Measurements from ENCODE around the gene CHN2. TPM values are rescaled to one million over a fixed set of nuclear protein-coding genes. Genes with fewer than 3 reads are reported as not detected.
A peak's percentile ranks its signal among the peaks of the same experiment; 100 is the strongest.

The CHN2 gene
- total RNA-seq, 1 experiment from 2014 or later = 61.2 TPM

DNA sequence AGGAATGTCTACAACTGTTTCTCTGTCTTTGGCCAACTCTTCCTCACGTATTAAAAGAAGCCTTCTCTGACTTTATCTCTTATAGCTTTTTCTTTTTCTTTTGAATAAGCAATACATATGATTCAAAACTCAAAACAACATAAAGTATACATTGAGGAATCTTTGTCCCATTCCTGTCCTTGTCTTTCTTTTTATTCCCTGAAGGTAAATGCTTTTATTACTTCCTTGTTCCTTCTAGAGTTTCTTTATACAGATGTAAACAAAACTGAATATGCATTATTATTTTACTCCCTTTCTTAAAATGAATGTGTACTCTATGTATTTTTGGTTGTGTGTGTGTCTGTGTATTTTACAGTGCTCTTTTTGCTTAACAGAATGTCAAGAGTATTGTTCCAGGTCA is 170.1 kb downstream of the CHN2 start:
- Histone ChIP-seq H3K36me3 (ENCODE audit: insufficient read depth, low read length, poor library complexity, severe bottlenecking) (no peaks in the 10 kb centered on the region), H3K9me3 (ENCODE audit: low read depth, low read length, poor library complexity, severe bottlenecking) (no peaks in the 10 kb centered on the region), H3K27me3 (replicated peaks; ENCODE audit: insufficient read depth, low read depth, low read length, poor library complexity) (no peaks in the 10 kb centered on the region), H3K4me3 (ENCODE audit: low read depth, low read length, poor library complexity, severe bottlenecking) (no peak overlapping the region), H3K27ac (ENCODE audit: low read depth, low read length, poor library complexity, severe bottlenecking) (no peak overlapping the region), H3K4me1 (ENCODE audit: insufficient read depth, low read length, poor library complexity, severe bottlenecking) (peaks cover 18% of the 10 kb centered on the region)
- BruUV-seq (replicated peaks) = no TSS peak
- POLR2A ChIA-PET (ENCODE audit: low non-redundant PET) = no interaction called here
- TF ChIP-seq, protein P1, sequence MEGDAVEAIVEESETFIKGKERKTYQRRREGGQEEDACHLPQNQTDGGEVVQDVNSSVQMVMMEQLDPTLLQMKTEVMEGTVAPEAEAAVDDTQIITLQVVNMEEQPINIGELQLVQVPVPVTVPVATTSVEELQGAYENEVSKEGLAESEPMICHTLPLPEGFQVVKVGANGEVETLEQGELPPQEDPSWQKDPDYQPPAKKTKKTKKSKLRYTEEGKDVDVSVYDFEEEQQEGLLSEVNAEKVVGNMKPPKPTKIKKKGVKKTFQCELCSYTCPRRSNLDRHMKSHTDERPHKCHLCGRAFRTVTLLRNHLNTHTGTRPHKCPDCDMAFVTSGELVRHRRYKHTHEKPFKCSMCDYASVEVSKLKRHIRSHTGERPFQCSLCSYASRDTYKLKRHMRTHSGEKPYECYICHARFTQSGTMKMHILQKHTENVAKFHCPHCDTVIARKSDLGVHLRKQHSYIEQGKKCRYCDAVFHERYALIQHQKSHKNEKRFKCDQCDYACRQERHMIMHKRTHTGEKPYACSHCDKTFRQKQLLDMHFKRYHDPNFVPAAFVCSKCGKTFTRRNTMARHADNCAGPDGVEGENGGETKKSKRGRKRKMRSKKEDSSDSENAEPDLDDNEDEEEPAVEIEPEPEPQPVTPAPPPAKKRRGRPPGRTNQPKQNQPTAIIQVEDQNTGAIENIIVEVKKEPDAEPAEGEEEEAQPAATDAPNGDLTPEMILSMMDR (conservative IDR thresholded peaks at IDR 0.05; ENCODE audit: low read depth, low read length) = no peak
- no peak for TF ChIP-seq EZH2 (IDR thresholded peaks at IDR 0.05; ENCODE audit: borderline replicate concordance, low read depth, low read length, poor library complexity, severe bottlenecking)
- CTCF ChIA-PET = no interaction called here
- intact Hi-C loops (cut with micrococcal nuclease; ENCODE audit: unreplicated experiment) = no loop called here
- no peak for DNase-seq (ENCODE audit: low spot score)

DNA sequence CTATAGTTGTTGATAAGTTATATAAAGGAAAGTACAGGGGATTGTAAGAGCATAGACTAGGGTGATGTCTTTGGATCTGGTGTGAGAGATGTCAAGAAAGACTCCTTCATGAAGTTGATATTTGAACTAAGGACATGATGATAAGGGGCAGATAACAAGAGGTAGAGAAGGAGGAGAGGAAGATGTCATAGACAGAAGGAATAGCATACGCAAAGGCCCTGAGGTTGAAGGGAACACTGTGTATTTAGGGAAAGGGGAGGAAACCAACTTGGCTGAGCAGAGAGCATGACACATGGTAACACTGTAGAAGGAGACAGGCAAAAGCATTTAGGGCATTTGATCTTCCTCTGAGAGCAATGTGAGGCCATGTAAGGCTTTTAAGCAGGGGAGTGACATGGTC is 170.8 kb downstream of the CHN2 start:
- POLR2A ChIA-PET (ENCODE audit: low non-redundant PET) = no interaction called here
- Histone ChIP-seq H3K4me1 (ENCODE audit: insufficient read depth, low read length, poor library complexity, severe bottlenecking) (peaks cover 20% of the 10 kb centered on the region), H3K27ac (ENCODE audit: low read depth, low read length, poor library complexity, severe bottlenecking) (no peak overlapping the region), H3K36me3 (ENCODE audit: insufficient read depth, low read length, poor library complexity, severe bottlenecking) (no peaks in the 10 kb centered on the region), H3K9me3 (ENCODE audit: low read depth, low read length, poor library complexity, severe bottlenecking) (no peaks in the 10 kb centered on the region), H3K27me3 (replicated peaks; ENCODE audit: insufficient read depth, low read depth, low read length, poor library complexity) (no peaks in the 10 kb centered on the region), H3K4me3 (ENCODE audit: low read depth, low read length, poor library complexity, severe bottlenecking) (no peak overlapping the region)
- no TSS peak for BruUV-seq (replicated peaks)
- no peak for TF ChIP-seq EZH2 (IDR thresholded peaks at IDR 0.05; ENCODE audit: borderline replicate concordance, low read depth, low read length, poor library complexity, severe bottlenecking)
- CTCF ChIA-PET = no interaction called here
- no peak for DNase-seq (ENCODE audit: low spot score)
- intact Hi-C loops (cut with micrococcal nuclease; ENCODE audit: unreplicated experiment) = no loop called here

DNA sequence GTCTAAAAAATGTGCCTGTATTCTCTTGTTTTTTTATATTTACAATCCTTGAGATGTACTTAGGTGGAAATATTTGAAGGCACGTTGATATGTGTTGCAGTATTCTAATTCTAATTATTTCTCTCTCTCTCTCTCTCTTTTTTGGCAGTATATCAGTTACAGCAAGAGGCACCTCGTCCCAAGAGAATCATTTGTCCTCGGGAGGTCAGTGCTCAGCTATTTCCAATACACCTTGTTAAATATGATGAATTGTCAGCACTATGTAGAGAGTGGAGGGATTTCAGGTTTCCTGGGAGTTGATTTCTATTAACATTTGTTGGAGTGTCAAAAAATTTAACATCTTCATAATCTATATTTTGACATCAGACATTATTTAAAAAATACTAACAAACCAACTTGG is 173.2 kb downstream of the CHN2 start:
- intact Hi-C loops (cut with micrococcal nuclease; ENCODE audit: unreplicated experiment) = no loop called here
- CTCF ChIA-PET = no interaction called here
- H3K4me3 ChIP-seq (ENCODE audit: low read depth, low read length, poor library complexity, severe bottlenecking) = no peak overlapping the region
- H3K4me1 ChIP-seq (ENCODE audit: insufficient read depth, low read length, poor library complexity, severe bottlenecking) = peaks cover 43% of the 10 kb centered on the region
- peaks cover 6% of the 10 kb centered on the region for H3K36me3 ChIP-seq (ENCODE audit: insufficient read depth, low read length, poor library complexity, severe bottlenecking)
- H3K27ac ChIP-seq (ENCODE audit: low read depth, low read length, poor library complexity, severe bottlenecking) = peak overlapping the region; percentile 52
- POLR2A ChIA-PET (ENCODE audit: low non-redundant PET) = no interaction called here
- H3K9me3 ChIP-seq (ENCODE audit: low read depth, low read length, poor library complexity, severe bottlenecking) = no peaks in the 10 kb centered on the region
- no peak for DNase-seq (ENCODE audit: low spot score)
- TF ChIP-seq EZH2 (IDR thresholded peaks at IDR 0.05; ENCODE audit: borderline replicate concordance, low read depth, low read length, poor library complexity, severe bottlenecking) = no peak
- TF ChIP-seq, protein P1 (conservative IDR thresholded peaks at IDR 0.05; ENCODE audit: low read depth, low read length) = no peak
- no TSS peak for BruUV-seq (replicated peaks)
- no peaks in the 10 kb centered on the region for H3K27me3 ChIP-seq (replicated peaks; ENCODE audit: insufficient read depth, low read depth, low read length, poor library complexity)

DNA sequence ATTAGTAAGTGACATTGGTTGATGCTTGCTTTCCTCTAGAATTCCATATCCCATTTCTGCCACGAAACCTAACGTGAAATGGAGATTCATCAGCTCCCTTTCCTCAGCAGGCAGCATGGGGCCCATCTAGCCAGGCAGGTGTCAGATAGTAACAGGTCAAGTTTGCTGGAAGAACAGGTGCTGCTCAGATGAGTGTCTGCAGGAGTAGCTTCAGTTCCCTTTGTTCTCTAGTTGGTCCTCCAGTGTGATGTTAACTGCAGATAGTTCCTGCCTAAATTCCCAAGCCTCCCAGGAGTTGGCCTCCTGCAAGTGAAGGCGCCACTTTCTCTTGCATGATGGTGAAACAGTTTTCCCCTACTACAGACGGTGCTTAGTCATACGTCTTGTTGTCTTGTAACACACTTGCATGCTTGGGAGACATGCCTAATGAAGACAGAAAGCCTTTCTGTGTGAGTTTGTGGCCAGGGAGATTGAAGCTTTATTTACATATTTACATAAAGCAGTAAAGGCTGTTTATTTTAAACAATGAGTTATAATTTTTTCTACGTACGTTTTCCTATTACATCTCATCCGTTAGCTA is 175.4 kb downstream of the CHN2 start:
- no TSS peak for BruUV-seq (replicated peaks)
- DNase-seq (ENCODE audit: low spot score) = no peak
- H3K27ac ChIP-seq (ENCODE audit: low read depth, low read length, poor library complexity, severe bottlenecking) = peak overlapping the region; percentile 98
- H3K27me3 ChIP-seq (replicated peaks; ENCODE audit: insufficient read depth, low read depth, low read length, poor library complexity) = no peaks in the 10 kb centered on the region
- H3K4me3 ChIP-seq (ENCODE audit: low read depth, low read length, poor library complexity, severe bottlenecking) = no peak overlapping the region
- peaks cover 63% of the 10 kb centered on the region for H3K4me1 ChIP-seq (ENCODE audit: insufficient read depth, low read length, poor library complexity, severe bottlenecking)
- TF ChIP-seq, protein P1 (conservative IDR thresholded peaks at IDR 0.05; ENCODE audit: low read depth, low read length) = no peak
- no peak for TF ChIP-seq EZH2 (IDR thresholded peaks at IDR 0.05; ENCODE audit: borderline replicate concordance, low read depth, low read length, poor library complexity, severe bottlenecking)
- peaks cover 6% of the 10 kb centered on the region for H3K36me3 ChIP-seq (ENCODE audit: insufficient read depth, low read length, poor library complexity, severe bottlenecking)
- ChIA-PET POLR2A (ENCODE audit: low non-redundant PET) (no interaction called here), CTCF (no interaction called here)
- no peaks in the 10 kb centered on the region for H3K9me3 ChIP-seq (ENCODE audit: low read depth, low read length, poor library complexity, severe bottlenecking)
- intact Hi-C loops (cut with micrococcal nuclease; ENCODE audit: unreplicated experiment) = loop anchor here (5.0 to 10.0 kb wide), 2 partner anchors 33 to 95 kb away; no protein-coding TSS in a partner anchor

All from A673 (cell line).